ENCODE results near the gene ZNF892. TPM values are rescaled to one million over a fixed set of nuclear protein-coding genes. Genes with fewer than 3 reads are reported as not detected.

Gene ZNF892
- total and polyA plus RNA-seq, 2 of the 13 experiments (the other 11 are each of a cell fraction or from before 2014, with no cell fraction given): not detected

DNA sequence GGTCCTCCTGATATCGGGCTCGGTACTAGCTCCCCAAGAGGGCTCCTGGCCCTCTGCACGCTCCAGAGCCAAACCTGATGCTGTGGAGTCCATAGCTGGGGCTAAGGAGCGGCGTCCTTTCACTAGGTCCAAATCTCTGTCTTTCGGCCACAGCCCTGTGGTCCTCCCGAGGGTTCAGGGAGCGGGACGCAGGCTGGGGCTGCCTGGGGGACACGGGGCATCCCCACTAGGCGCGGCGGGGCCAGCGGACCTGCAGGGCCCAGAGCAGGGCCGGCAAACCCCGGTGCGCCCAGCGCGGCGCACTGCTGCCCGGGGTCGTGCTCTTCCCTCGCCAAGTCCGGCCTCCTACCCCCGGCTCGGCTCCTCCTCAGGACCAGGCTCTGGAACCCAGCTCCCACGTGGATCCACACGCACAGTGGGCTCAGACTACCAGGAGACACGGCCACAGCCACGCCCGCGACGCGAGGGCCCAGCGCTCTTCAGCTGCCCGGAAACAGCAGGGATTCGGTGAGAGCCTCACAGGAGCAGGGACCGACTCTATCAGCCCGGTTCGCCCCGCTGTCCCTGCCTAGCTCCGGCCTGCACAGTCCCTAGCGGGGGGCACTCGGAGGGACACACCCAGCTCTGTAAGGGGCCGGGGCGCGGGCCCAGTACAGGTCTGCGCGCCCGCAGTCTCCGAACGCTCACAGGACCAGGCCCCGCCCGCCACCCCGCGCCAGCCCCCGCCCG, 48.3 kb upstream of the ZNF892 start (continued):
- TF ChIP-seq, protein P1, sequence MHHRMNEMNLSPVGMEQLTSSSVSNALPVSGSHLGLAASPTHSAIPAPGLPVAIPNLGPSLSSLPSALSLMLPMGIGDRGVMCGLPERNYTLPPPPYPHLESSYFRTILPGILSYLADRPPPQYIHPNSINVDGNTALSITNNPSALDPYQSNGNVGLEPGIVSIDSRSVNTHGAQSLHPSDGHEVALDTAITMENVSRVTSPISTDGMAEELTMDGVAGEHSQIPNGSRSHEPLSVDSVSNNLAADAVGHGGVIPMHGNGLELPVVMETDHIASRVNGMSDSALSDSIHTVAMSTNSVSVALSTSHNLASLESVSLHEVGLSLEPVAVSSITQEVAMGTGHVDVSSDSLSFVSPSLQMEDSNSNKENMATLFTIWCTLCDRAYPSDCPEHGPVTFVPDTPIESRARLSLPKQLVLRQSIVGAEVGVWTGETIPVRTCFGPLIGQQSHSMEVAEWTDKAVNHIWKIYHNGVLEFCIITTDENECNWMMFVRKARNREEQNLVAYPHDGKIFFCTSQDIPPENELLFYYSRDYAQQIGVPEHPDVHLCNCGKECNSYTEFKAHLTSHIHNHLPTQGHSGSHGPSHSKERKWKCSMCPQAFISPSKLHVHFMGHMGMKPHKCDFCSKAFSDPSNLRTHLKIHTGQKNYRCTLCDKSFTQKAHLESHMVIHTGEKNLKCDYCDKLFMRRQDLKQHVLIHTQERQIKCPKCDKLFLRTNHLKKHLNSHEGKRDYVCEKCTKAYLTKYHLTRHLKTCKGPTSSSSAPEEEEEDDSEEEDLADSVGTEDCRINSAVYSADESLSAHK (CRISPR knock-in tag; IDR thresholded peaks at IDR 0.05; ENCODE audit: borderline replicate concordance): no peak
- no peak for TF ChIP-seq ZNF567 (CRISPR knock-in tag; IDR thresholded peaks at IDR 0.05; ENCODE audit: borderline replicate concordance)
- TF ChIP-seq CBFB (CRISPR knock-in tag; IDR thresholded peaks at IDR 0.05): no peak
- TF ChIP-seq PRPF4 (IDR thresholded peaks at IDR 0.05; ENCODE audit: low read depth, low read length, poor library complexity, severe bottlenecking): no peak
- TF ChIP-seq, protein P2, sequence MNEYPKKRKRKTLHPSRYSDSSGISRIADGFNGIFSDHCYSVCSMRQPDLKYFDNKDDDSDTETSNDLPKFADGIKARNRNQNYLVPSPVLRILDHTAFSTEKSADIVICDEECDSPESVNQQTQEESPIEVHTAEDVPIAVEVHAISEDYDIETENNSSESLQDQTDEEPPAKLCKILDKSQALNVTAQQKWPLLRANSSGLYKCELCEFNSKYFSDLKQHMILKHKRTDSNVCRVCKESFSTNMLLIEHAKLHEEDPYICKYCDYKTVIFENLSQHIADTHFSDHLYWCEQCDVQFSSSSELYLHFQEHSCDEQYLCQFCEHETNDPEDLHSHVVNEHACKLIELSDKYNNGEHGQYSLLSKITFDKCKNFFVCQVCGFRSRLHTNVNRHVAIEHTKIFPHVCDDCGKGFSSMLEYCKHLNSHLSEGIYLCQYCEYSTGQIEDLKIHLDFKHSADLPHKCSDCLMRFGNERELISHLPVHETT (CRISPR knock-in tag; conservative IDR thresholded peaks at IDR 0.05): 0 out of 2 replicates have a peak, but pooled peaks have one; percentile 14
- no peak for TF ChIP-seq U2AF1 (optimal IDR thresholded peaks at IDR 0.05; ENCODE audit: low read depth, low read length)
- no peak for TF ChIP-seq HDAC2 (CRISPR knock-in tag; IDR thresholded peaks at IDR 0.05)
- TF ChIP-seq SSRP1 (CRISPR knock-in tag; IDR thresholded peaks at IDR 0.05): no peak
- TF ChIP-seq HNRNPUL1 (IDR thresholded peaks at IDR 0.05; ENCODE audit: low read depth, low read length): no peak
- TF ChIP-seq, protein P3, sequence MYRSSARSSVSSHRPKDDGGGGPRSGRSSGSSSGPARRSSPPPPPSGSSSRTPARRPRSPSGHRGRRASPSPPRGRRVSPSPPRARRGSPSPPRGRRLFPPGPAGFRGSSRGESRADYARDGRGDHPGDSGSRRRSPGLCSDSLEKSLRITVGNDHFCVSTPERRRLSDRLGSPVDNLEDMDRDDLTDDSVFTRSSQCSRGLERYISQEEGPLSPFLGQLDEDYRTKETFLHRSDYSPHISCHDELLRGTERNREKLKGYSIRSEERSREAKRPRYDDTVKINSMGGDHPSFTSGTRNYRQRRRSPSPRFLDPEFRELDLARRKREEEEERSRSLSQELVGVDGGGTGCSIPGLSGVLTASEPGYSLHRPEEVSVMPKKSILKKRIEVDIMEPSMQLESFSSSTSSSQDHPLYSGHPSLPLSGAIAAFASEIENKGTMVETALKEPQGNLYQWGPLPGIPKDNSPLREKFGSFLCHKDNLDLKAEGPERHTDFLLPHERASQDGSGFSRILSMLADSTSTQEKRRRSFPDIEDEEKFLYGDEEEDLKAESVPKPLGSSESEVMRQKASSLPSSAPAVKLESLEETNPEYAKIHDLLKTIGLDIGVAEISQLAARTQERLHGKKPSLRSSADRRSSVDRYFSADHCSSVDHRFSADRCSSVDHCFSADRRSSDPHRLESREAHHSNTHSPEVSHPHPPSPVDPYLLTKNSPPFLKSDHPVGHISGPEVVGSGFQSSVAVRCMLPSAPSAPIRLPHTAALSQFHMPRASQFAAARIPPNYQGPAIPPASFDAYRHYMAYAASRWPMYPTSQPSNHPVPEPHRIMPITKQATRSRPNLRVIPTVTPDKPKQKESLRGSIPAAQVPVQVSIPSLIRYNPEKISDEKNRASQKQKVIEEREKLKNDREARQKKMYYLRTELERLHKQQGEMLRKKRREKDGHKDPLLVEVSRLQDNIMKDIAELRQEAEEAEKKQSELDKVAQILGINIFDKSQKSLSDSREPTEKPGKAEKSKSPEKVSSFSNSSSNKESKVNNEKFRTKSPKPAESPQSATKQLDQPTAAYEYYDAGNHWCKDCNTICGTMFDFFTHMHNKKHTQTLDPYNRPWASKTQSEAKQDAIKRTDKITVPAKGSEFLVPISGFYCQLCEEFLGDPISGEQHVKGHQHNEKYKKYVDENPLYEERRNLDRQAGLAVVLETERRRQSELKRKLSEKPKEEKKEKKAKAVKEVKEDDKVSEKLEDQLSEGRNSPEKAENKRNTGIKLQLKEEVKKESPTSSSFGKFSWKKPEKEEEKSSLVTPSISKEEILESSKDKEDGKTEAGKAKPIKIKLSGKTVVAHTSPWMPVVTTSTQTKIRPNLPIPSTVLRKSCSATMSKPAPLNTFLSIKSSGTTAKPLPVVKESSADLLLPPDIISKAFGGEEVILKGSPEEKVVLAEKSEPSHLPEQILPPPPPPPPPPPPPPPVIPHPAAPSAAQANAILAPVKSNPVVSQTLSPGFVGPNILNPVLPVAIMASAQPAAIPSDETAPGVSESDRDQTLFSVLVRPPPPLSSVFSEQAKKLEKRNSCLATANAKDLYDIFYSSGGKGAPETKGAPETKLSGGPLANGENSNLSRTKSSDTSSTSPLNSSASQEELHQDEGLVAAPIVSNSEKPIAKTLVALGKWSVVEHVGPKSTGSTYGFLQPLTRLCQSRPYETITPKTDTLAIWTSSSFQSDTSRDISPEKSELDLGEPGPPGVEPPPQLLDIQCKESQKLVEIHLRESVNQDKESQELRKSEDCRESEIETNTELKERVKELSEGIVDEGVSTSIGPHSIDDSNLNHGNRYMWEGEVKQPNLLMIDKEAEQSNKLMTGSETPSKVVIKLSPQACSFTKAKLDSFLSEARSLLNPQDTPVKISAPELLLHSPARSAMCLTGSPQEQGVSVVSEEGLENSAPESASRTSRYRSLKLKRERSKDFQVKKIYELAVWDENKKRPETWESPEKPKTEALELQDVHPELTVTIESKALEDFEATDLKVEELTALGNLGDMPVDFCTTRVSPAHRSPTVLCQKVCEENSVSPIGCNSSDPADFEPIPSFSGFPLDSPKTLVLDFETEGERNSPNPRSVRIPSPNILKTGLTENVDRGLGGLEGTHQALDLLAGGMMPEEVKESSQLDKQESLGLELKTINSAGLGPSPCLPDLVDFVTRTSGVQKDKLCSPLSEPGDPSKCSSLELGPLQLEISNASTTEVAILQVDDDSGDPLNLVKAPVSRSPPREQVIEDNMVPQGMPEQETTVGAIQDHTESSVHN (CRISPR knock-in tag; IDR thresholded peaks at IDR 0.05): 0 out of 2 replicates have a peak, but pooled peaks have one; percentile 51
- no peak for TF ChIP-seq ZFP36L2 (CRISPR knock-in tag; IDR thresholded peaks at IDR 0.05)
- TF ChIP-seq, protein P4, sequence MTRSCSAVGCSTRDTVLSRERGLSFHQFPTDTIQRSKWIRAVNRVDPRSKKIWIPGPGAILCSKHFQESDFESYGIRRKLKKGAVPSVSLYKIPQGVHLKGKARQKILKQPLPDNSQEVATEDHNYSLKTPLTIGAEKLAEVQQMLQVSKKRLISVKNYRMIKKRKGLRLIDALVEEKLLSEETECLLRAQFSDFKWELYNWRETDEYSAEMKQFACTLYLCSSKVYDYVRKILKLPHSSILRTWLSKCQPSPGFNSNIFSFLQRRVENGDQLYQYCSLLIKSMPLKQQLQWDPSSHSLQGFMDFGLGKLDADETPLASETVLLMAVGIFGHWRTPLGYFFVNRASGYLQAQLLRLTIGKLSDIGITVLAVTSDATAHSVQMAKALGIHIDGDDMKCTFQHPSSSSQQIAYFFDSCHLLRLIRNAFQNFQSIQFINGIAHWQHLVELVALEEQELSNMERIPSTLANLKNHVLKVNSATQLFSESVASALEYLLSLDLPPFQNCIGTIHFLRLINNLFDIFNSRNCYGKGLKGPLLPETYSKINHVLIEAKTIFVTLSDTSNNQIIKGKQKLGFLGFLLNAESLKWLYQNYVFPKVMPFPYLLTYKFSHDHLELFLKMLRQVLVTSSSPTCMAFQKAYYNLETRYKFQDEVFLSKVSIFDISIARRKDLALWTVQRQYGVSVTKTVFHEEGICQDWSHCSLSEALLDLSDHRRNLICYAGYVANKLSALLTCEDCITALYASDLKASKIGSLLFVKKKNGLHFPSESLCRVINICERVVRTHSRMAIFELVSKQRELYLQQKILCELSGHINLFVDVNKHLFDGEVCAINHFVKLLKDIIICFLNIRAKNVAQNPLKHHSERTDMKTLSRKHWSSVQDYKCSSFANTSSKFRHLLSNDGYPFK (CRISPR knock-in tag; IDR thresholded peaks at IDR 0.05; ENCODE audit: borderline replicate concordance): no peak; the same call in 1 of the 2 replicates
- no peak for TF ChIP-seq SALL2 (CRISPR knock-in tag; IDR thresholded peaks at IDR 0.05)
- no peak for TF ChIP-seq FOXA3 (CRISPR knock-in tag; IDR thresholded peaks at IDR 0.05)
